Epithelial cell of umbilical artery (primary cell): Measurements from ENCODE around the gene RALGPS1. TPM values are rescaled to one million over a fixed set of nuclear protein-coding genes. Genes with fewer than 3 reads are reported as not detected.

Experiments used
- total RNA-seq: library from RNA; depleted of rRNA; stranded (reverse); fragments of >200 nt; gene quantifications from 2 replicates; pipeline ENCODE4 v1.2.3, GENCODE V29; 2014

Gene RALGPS1, protein sequence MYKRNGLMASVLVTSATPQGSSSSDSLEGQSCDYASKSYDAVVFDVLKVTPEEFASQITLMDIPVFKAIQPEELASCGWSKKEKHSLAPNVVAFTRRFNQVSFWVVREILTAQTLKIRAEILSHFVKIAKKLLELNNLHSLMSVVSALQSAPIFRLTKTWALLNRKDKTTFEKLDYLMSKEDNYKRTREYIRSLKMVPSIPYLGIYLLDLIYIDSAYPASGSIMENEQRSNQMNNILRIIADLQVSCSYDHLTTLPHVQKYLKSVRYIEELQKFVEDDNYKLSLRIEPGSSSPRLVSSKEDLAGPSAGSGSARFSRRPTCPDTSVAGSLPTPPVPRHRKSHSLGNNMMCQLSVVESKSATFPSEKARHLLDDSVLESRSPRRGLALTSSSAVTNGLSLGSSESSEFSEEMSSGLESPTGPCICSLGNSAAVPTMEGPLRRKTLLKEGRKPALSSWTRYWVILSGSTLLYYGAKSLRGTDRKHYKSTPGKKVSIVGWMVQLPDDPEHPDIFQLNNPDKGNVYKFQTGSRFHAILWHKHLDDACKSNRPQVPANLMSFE
- 1.6 and 3.2 TPM in 2 replicates for total RNA-seq

DNA sequence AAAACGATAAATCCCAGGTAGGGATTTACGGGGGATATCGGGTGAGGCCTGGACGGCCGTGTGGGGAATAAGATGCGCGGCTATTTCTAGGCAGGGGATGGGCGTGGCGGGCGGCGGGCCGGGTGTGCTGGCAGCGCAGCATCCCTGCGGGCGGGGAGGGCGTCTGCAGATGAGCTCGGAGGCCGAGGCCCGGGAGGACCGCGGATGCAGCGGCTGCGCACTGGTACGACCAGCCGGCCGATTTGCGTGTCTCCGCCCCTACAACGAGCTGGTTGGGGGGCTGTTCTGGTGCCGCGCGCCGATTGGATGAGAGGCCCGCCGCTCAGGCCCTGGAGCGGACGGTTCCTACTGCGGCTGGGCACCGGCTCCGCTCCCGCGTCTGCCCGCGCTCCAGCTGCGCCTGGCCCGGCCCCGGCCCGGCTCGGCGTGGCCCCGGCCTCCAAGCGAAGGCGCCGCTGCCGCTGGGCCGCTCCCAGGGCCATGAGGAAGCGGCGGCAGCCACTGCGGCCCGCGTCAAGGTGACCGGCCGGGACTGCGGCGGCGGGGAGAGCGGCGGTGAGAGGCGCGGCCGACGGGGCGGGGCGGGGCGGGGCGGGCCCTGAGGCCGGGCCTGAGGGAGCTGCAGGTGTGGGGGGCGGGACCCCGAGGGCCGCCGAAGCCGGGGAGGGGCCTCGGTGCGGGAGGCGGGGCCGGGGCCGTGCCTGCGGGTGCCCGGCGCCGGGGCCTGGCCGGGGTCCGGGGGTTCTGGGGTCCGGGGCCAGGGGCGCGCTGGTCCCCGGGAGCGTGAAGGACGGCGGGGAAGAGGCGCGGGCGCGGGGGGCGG is at the start of gene RALGPS1:
Gene RALGPS1 (plus strand): TSS at position 325 of the 823 bp plus-strand sequence. CDS start 47,508 bp downstream, outside the sequence.

DNA sequence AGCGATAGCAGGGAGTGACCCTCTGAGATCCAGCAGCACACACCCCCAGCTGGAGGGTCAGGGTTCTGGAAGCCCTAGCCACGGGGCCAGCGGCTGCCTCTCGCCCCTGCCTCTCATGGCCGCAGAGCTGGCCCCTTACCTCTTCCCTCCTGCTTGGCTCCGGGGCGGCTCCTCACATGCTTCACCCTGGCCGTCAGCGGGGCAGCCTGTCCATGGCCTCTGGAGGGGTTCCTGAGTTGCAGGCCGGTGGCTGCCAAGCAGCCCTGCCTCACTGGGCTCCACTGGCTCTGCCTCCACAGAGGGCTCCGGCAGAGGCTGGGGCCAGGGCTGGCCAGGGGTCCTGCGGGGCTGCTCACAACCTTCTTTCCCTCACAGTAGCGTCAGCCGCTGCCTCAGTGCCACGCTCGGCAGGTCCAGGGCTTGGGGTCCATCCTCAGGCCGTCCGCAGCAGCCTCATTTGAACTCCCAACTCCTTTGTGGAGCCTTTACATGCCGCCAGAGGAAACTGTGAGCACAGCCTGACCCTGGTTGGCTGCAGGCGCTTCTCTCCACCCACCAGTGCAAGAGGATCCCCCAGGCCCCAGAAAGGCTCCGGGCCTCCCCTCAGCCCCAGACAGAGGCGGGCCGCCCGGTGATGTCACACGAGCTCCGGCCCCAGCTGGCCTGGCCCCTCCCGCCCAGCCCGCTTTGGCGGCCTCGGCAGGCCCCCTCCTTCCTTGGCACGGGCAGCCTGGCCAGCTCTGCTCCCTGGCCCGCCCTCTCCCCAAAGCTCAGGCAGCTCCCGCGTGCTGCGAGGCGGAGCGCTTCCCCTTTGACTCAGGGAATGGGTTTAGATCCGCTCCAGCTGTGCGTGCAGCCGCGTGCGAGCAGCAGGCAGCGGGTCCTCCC is 207.8 kb downstream of the RALGPS1 start, which contains the start of gene ANGPTL2:
Gene ANGPTL2 (minus strand): TSS at position 460 of the 888 bp plus-strand sequence. CDS start 13,904 bp downstream, outside the sequence.

DNA sequence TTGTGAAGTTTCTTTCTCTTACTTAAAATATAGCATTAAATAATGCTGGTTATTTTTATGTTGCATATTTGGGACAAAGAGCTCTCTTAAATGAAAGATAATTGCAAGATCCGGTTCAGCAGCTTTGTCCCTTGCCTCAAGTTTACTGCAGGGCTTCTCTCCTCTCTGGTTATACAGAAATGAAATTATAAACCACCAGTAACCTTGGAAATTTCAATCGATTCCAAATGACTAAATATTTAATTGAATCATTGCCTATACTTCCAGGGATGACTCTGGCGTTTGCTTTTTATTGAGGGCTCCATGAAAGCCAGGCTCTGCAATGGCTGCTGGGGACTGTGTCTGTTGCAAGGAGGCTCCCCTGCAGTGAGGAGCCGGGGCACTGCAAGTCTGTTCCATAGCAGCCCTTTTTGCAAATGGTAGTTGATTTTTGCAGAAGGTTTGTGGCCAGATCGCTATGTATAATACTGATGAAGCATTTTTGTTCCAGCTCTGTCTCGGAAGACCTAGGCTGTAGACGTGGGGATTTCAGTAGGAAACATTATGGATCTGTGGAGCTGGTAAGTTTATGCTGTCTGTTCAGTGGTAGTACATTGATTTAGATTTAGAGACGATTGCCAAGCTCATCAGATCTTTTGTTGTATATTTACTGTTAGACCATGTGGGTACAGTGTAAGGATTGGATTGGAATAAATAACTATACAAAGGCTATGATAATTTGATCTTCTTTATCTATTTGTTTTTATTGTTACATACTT is 350.1 kb downstream of the RALGPS1 start, which contains the start of gene GARNL3:
Gene GARNL3 (plus strand): TSS at position 313 of the 758 bp plus-strand sequence. CDS start 104 bp downstream, at position 417.

Other genes starting within 250 kb of the RALGPS1 start
- 5.5 and 6.8 TPM in 2 replicates for gene ZBTB43, start 109.7 kb upstream of the RALGPS1 start, total RNA-seq
- gene ZBTB34, start 54.1 kb upstream of the RALGPS1 start, total RNA-seq: 7.5 and 7.9 TPM in 2 replicates
- gene ANGPTL2, start 207.9 kb downstream of the RALGPS1 start, total RNA-seq: 8.4 and 14.7 TPM in 2 replicates